Smooth muscle cell (in vitro differentiated cells): ENCODE results near the gene GPN1. TPM values are rescaled to one million over a fixed set of nuclear protein-coding genes. Genes with fewer than 3 reads are reported as not detected.

Experiments used
- DNase-seq: peaks from one replicate; lab custom pipeline; 2025; ENCODE audit not compliant: unreplicated experiment; lab: John Stamatoyannopoulos, UW
- H2AFZ ChIP-seq: fragments of 200-600 bp; sonication (generic); 2 replicates; pipeline ENCODE4 v1.6.0; 2016; ENCODE audit warnings: antibody characterized with exemption, low read depth, mild to moderate bottlenecking
- H3F3A ChIP-seq: fragments of 200-600 bp; sonication (generic); 2 replicates; pipeline ENCODE4 v1.6.0; 2017; ENCODE audit warnings: antibody characterized with exemption, low read depth
- H3K27ac ChIP-seq: fragments of 200-600 bp; sonication (generic); 2 replicates; pipeline ENCODE4 v1.5.1; 2016; ENCODE audit warnings: low read depth, mild to moderate bottlenecking
- H3K27me3 ChIP-seq: fragments of 200-600 bp; sonication (generic); 2 replicates; pipeline ENCODE4 v1.6.1; 2016; ENCODE audit warnings: low read depth, mild to moderate bottlenecking
- H3K36me3 ChIP-seq: fragments of 200-600 bp; sonication (generic); 2 replicates; pipeline ENCODE4 v1.5.1; 2016; ENCODE audit warnings: low read depth
- H3K4me1 ChIP-seq: fragments of 200-600 bp; sonication (generic); 2 replicates; pipeline ENCODE4 v1.5.1; 2016; ENCODE audit warnings: low read depth
- H3K4me2 ChIP-seq: fragments of 200-600 bp; sonication (generic); 2 replicates; pipeline ENCODE4 v1.6.0; 2016; ENCODE audit warnings: mild to moderate bottlenecking
- H3K4me3 ChIP-seq: fragments of 200-600 bp; sonication (generic); 2 replicates; pipeline ENCODE4 v1.5.1; 2016; ENCODE audit warnings: mild to moderate bottlenecking
- H3K79me2 ChIP-seq: fragments of 200-600 bp; sonication (generic); 2 replicates; pipeline ENCODE4 v1.6.0; 2016; ENCODE audit warnings: low read depth, mild to moderate bottlenecking
- H3K9ac ChIP-seq: fragments of 200-600 bp; sonication (generic); 2 replicates; pipeline ENCODE4 v1.6.0; 2016; ENCODE audit warnings: low read depth
- H3K9me3 ChIP-seq: fragments of 200-600 bp; sonication (generic); replicated peaks from 2 replicates; pipeline ENCODE4 v1.5.1; 2016; ENCODE audit warnings: low read depth
- H4K20me1 ChIP-seq: fragments of 200-600 bp; sonication (generic); 2 replicates; pipeline ENCODE4 v1.6.0; 2016; ENCODE audit warnings: low read depth
- WGBS: methylation state at CpG from one replicate; pipeline ENCODE4 v1.1.7; 2016; ENCODE audit warnings: low lambda C conversion rate; 5-methylcytosine and 5-hydroxymethylcytosine counted together
- polyA plus RNA-seq: library from polyadenylated mRNA; unstranded; fragments of >200 nt; fragmentation: Nextera tagmentation; extraction: Ambion mirVana; gene quantifications from 2 replicates; pipeline ENCODE4 v1.2.1, GENCODE V29; 2016
- total RNA-seq: library from RNA; depleted of rRNA; stranded (reverse); fragments of >200 nt; gene quantifications from 2 replicates; pipeline ENCODE4 v1.2.3, GENCODE V29; 2014
- TF ChIP-seq, protein P1 (sequence below): fragments of 200-600 bp; sonication (generic); IDR thresholded peaks from 2 replicates; pipeline ENCODE4 v1.5.1; 2017; ENCODE audit warnings: borderline replicate concordance, mild to moderate bottlenecking, antibody characterized with exemption; ENCODE audit not compliant: insufficient read depth, poor library complexity, severe bottlenecking

GPN1 gene
- total and polyA plus RNA-seq, 2 experiments from 2014 or later: 39.0 to 54.0 TPM

DNA sequence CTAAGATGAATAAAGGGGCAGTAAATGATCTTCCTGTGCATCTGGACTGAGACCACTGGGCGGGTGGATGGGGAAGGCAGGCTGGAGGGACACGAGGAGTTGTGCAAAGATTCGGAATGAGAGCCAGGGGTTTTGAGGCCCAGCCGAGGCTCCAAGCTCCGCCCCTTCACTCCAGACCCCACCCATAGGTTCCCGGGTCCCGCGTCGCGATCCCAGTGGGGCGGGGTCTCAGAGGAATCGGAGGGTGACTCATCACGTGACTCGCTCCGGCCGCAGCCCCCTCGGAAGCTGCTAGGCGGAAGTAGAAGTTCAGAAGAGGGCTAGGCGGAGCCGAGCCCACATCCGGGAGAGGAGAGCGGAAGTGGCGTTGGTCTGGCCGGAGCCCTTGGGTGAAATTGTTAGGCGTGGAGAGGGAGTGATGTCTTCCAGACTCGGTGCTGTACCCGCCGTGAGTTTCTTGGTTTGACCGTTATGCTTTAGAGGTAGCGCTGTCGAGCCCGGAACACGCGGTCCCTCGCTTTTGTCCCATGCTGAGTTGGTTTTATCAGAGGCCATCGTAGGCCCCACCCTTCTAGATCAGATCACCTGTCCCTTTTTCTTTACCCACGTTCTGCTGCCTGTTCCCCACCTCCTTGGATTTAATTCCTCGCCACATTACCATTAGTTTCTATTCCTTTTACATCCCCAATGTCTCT lies 46.0 kb upstream of the GPN1 start, which contains the start of gene ZNF512:
ZNF512 (plus strand) TSS at position 348 of the 695 bp plus-strand sequence; CDS start at position 419, 71 bp downstream.
- WGBS: 3% methylated on average over 37 of the region's 38 CpGs
- no peaks in the 10 kb centered on the region for H3K27me3 ChIP-seq
- DNase-seq: peak; percentile 44
- H3K4me2 ChIP-seq: peak within 1 kb of the TSS; percentile 92
- peaks cover 26% of the 10 kb centered on the region for H4K20me1 ChIP-seq
- peak within 1 kb of the TSS; percentile 66 for H3K4me3 ChIP-seq
- H3K27ac ChIP-seq: peak within 1 kb of the TSS; percentile 23
- no peaks in the 10 kb centered on the region for H3K9me3 ChIP-seq
- peak within 1 kb of the TSS; percentile 83 for H2AFZ ChIP-seq
- peak within 1 kb of the TSS; percentile 61 for H3K9ac ChIP-seq
- H3K4me1 ChIP-seq: peaks cover 9% of the 10 kb centered on the region
- TF ChIP-seq, protein P1, sequence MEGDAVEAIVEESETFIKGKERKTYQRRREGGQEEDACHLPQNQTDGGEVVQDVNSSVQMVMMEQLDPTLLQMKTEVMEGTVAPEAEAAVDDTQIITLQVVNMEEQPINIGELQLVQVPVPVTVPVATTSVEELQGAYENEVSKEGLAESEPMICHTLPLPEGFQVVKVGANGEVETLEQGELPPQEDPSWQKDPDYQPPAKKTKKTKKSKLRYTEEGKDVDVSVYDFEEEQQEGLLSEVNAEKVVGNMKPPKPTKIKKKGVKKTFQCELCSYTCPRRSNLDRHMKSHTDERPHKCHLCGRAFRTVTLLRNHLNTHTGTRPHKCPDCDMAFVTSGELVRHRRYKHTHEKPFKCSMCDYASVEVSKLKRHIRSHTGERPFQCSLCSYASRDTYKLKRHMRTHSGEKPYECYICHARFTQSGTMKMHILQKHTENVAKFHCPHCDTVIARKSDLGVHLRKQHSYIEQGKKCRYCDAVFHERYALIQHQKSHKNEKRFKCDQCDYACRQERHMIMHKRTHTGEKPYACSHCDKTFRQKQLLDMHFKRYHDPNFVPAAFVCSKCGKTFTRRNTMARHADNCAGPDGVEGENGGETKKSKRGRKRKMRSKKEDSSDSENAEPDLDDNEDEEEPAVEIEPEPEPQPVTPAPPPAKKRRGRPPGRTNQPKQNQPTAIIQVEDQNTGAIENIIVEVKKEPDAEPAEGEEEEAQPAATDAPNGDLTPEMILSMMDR: no peak
- peaks cover 48% of the 10 kb centered on the region for H3K79me2 ChIP-seq
- no peaks in the 10 kb centered on the region for H3F3A ChIP-seq
- no peaks in the 10 kb centered on the region for H3K36me3 ChIP-seq

DNA sequence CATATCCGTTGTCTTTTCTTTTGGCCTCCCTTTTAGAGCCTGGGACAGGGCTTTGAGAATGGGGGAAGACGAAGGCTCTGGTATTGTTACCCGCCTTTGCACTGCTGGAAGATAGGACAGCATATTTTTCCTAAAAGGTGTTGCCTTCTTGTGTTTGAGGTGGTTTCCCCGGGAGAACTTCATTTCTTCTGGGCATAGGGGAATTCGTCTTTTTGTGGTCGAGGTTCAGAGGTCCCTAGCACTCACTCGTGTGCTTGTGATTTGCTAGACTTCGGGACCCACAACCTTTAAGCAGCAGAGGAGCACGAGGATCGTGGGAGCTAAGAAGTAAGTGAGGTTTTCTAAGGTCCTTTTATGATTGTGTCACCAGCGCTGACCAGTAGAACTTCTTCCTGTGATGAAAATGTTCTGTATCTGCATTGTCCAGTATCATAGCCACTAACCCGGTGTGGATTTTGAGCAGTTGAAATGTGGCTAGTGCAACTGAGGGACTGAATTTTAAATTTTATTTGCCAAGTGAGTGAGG lies 45.4 kb upstream of the GPN1 start:
- Histone ChIP-seq H2AFZ (peak overlapping the region; percentile 83), H3K27ac (peak overlapping the region; percentile 23), H3K4me3 (peak overlapping the region; percentile 66), H3K79me2 (peaks cover 54% of the 10 kb centered on the region), H3K36me3 (no peaks in the 10 kb centered on the region), H3K27me3 (no peaks in the 10 kb centered on the region), H3K9me3 (no peaks in the 10 kb centered on the region), H3K4me2 (peak overlapping the region; percentile 92), H3F3A (no peaks in the 10 kb centered on the region), H3K9ac (peak overlapping the region; percentile 61), H3K4me1 (peaks cover 9% of the 10 kb centered on the region), H4K20me1 (peaks cover 31% of the 10 kb centered on the region)
- WGBS: 13% methylated on average over 12 of the region's 12 CpGs
- DNase-seq: no peak
- TF ChIP-seq, protein P1: no peak

DNA sequence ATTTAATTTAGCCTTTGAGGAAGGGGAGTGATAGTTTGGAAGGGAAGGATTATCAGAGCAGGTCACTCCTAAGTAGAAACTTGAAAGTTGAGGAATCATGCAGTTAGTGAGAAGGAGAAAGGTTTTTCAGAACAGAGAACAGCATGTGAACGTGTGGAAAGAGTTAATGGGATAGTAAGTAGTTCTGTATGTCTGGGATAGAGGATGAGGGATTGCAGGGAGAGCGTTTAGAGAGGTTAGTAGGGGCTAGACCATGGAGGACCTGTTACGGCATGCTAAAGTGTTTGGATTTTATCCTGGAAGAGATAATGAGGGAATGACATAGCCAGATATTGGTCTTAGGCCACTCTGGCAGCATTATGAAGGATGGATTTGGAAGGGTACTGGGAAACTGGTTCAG lies 44.3 kb upstream of the GPN1 start:
- Histone ChIP-seq H3K79me2 (peaks cover 65% of the 10 kb centered on the region), H2AFZ (no peak overlapping the region), H3K27me3 (no peaks in the 10 kb centered on the region), H3K27ac (no peak overlapping the region), H3K9me3 (peaks cover 9% of the 10 kb centered on the region), H4K20me1 (peaks cover 31% of the 10 kb centered on the region), H3F3A (no peaks in the 10 kb centered on the region), H3K4me3 (peak overlapping the region; percentile 66), H3K4me2 (peak overlapping the region; percentile 92), H3K36me3 (no peaks in the 10 kb centered on the region), H3K9ac (no peak overlapping the region), H3K4me1 (peaks cover 9% of the 10 kb centered on the region)
- 92% methylated on average over 3 of the region's 3 CpGs for WGBS
- no peak for DNase-seq
- TF ChIP-seq, protein P1: no peak

DNA sequence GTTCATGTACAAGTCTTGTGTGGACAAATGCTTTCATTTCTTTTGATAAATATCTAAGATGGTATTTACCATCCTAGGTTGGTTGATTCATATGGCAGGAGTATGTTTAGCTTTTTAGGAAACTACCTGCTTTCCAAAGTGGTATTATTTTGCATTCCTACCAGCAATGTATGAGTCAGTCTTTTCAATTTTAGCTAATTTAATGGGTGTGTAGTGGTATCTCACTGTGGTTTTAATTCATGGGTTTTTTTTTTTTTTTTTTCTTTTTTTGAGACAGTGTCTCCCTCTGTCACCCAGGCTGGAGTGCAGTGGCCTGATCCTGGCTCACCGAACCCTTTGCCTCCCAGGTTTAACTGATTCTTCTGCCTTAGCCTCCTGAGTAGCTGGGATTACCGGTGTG lies 41.8 kb upstream of the GPN1 start:
- H2AFZ ChIP-seq: no peak overlapping the region
- H3K27ac ChIP-seq: no peak overlapping the region
- TF ChIP-seq, protein P1: no peak
- no peak overlapping the region for H3K4me2 ChIP-seq
- H3K9ac ChIP-seq: no peak overlapping the region
- WGBS: 100% methylated on average over 2 of the region's 2 CpGs
- no peaks in the 10 kb centered on the region for H3K27me3 ChIP-seq
- no peaks in the 10 kb centered on the region for H3K36me3 ChIP-seq
- H3K4me3 ChIP-seq: no peak overlapping the region
- peaks cover 14% of the 10 kb centered on the region for H3K9me3 ChIP-seq
- peaks cover 90% of the 10 kb centered on the region for H3K79me2 ChIP-seq
- no peak for DNase-seq
- H3K4me1 ChIP-seq: peaks cover 9% of the 10 kb centered on the region
- H4K20me1 ChIP-seq: peaks cover 35% of the 10 kb centered on the region
- H3F3A ChIP-seq: no peaks in the 10 kb centered on the region
